ENCODE results near the gene AK8. TPM values are rescaled to one million over a fixed set of nuclear protein-coding genes. Genes with fewer than 3 reads are reported as not detected.
"Not testable (repeated sequence)": the region's sequence is repeated elsewhere in the genome, so short reads cannot be mapped to it uniquely, and the experiment has no call there.

Gene AK8
- total RNA-seq, 1 donor from 2014 or later = not detected

DNA sequence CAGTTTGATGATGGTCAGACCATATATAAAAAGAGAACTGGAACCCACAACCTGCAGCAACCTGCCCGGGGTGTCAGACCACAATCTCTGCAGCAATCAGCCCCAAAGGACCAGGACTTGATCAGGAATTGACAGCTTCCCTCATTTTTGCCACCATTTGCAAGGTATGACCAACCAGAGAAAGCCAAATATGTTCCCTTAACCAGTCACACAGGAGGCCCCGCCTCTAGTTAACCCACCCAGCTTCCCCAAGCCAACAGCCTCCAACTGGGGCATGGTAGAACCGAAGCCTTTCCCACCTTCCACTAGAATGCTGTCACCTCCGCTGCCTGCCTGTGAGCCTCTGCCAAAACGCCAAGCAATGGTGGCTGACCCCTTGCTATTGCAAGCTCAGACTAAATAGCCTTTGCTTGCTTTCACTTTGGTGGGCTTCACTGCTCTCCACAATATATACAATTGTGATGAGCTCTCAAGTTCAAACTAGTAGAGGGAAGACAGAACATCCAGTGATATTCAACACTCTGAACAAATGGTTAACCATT, 86.3 kb downstream of the AK8 start:
- DNase-seq (ENCODE audit: missing footprints) (no peak), ATAC-seq (no peak)
- intact Hi-C loops (cut with DNase I) = no loop called here

DNA sequence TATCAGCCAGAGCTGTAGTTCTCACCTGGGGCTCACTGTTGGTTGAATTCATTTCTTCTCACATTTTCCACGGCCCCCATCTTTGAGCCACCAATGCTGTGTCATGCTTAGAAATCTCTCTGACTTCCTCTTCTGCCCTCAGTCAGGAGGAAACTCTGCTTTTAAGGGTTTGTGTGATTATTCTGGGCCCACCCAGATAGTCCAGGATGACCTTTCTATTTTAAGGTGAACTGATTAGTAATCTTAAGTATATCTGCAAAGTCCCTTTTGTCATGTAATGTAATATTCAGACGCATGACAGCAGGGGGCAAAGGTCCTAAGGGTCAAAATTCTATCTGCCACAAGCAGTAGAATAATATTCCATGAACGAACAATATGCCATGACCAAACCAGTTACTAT, 88.4 kb downstream of the AK8 start:
- no peak for ATAC-seq
- intact Hi-C loops (cut with DNase I) = no loop called here
- no peak for DNase-seq (ENCODE audit: missing footprints)

DNA sequence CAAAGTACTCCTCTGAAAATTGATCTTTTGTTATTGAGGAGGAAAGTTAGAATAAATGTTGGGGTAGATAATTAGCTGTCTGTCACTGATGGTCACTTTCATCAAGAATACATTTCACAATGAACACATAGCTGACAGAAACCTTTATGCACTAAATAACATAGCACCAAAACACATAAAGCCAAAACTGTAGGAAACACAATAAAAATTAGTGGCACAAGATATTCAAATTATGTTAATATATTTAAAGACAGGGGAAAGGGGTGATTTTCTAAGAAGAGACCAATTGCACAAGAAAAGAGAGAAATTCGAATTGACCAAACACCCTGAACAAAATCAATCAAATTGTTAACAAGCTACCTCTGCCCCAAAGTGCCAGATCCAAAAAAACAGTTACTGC, 89.7 kb downstream of the AK8 start:
- intact Hi-C loops (cut with DNase I) = no loop called here
- no peak for ATAC-seq
- no peak for DNase-seq (ENCODE audit: missing footprints)

DNA sequence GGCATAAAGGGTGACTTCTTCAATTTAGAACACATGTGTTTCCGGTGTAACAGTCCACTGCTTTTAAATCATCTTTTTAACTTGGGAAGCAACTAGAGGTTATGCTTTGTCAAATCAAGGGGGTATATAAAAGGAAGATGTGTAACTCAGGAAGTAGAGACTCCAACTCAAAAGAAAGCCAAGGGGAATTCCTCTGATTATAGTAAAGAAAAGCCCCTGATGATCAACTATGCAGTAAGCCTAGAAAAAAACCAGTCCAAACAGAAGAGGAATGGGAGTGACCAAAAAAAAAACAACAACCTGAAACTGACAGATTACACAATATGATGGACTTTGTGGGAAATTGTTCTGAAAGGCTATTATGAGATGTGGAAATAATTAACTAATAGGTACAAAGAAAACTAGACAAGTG, 90.3 kb downstream of the AK8 start:
- no peak for ATAC-seq
- intact Hi-C loops (cut with DNase I) = no loop called here
- no peak for DNase-seq (ENCODE audit: missing footprints)

DNA sequence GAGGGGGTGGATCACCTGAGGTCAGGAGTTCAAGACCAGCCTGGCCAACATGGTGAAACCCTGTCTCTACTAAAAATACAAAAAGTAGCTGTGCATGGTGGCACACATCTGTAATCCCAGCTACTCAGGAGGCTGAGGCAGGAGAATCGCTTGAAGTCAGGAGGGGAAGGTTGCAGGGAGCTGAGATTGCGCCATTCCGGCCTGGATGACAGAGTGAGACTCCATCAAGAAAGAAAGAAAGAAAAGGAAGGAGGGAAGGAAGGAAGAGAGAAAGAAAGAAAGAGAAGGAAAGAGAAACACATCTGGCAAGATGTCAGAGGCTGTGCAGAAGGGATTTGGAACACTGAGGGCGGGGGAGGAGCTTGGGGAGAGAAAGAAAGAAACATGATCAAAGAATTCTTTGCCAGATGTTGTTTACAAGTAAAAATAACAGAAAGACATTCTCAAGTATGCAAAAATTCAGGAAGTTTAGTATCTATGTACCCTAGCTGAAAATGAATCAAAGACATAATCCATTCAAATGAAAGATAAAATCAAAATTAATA, 93.7 kb downstream of the AK8 start:
- DNase-seq (ENCODE audit: missing footprints) = no peak
- no peak for ATAC-seq
- intact Hi-C loops (cut with DNase I) = no loop called here

DNA sequence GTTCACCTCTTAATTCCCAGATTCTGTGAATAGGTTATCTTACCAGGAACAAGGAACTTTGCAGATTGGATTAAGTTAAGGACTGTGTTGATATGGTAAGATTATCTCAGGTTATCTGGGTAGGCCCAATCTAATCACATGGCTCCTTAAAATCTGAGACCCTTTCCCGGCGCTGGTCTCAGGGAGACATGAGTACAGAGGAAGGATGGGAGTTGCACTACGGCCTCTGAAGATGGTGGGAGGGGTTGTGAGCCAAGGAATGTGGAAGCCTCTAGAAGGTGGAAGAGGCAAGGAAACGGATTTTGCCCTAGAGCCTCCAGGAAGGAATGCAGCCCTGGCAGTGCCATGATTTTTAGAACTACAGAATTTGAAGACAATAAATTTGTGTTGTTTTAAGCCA, 95.1 kb downstream of the AK8 start:
- intact Hi-C loops (cut with DNase I) = no loop called here
- no peak for DNase-seq (ENCODE audit: missing footprints)
- ATAC-seq = no peak

- no peak for DNase-seq (ENCODE audit: missing footprints)
Observed at GRCh38 chr9:132782037-132782436, 96.0 kb downstream of the AK8 start.

DNA sequence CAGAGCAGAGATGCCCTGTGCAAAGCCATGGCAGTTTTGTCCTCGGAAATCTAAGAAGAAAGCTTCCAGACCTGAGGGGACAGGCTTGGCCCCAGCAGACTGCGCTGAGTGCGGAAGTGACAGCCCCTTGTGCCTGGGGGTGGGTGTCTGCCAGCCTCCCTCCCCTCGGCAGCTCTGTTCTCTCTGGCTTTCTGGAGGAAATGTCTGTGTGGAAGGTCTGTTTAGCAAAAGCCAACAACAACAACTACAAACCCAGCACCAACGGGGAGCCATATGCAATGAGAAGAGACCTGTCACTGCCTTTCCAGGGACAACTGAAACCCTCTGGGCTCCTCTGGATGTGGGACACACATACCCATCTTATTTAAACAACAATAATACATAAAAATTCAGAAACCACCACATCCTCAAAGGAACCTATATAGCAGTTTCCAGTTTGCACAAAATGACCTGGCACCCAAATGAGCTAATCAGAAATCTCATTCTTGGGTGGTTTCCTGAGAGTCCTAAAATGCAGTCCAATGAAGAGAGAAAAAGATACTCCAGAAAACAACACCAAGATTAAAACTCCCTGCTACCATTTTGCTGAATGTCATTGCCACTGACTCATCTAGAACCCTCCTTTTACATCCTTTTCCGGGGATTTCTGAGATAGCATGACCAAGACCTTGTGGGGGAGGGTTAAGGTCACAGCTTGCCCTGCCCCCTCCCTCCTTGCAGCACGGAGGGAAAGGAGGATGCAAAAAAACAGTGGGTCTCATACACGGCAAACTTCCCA, 97.7 kb downstream of the AK8 start:
- no peak for ATAC-seq
- intact Hi-C loops (cut with DNase I) = no loop called here
- DNase-seq (ENCODE audit: missing footprints) = no peak

More at GRCh38 chr9:132782037-132782436, 96.0 kb downstream of the AK8 start:
- no peak for ATAC-seq
- intact Hi-C loops (cut with DNase I) = no loop called here

GRCh38 chr9:132776891-132777290, 101.2 kb downstream of the AK8 start:
- DNase-seq (ENCODE audit: missing footprints) (no peak), ATAC-seq (no peak)
- intact Hi-C loops (cut with DNase I) = no loop called here

GRCh38 chr9:132776268-132776667, 101.8 kb downstream of the AK8 start:
- intact Hi-C loops (cut with DNase I) = no loop called here
- ATAC-seq = no peak
- DNase-seq (ENCODE audit: missing footprints) = no peak

DNA sequence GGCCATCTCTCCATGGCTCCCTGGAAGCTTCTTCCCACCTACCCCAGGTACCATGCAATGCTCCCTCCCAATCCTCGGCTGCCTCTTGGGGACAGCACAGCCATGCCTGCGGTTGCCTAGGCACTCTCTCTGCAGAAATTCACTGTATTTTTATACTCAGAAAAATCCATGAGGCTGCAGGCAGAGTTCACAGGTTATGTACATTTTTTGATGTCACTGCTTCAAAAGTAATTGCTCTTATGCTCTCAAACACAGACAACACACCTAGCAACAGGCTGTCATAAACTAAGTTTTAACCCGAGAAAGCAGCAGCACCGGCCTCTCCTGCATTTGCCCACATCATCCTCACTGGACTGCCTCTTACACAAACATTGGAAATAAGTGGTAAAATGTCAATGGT, 102.4 kb downstream of the AK8 start:
- intact Hi-C loops (cut with DNase I) = no loop called here
- ATAC-seq = no peak
- DNase-seq (ENCODE audit: missing footprints) = no peak

- DNase-seq (ENCODE audit: missing footprints) = no peak
- intact Hi-C loops (cut with DNase I) = no loop called here
- no peak for ATAC-seq
Observed at GRCh38 chr9:132774886-132775285, 103.2 kb downstream of the AK8 start.

DNA sequence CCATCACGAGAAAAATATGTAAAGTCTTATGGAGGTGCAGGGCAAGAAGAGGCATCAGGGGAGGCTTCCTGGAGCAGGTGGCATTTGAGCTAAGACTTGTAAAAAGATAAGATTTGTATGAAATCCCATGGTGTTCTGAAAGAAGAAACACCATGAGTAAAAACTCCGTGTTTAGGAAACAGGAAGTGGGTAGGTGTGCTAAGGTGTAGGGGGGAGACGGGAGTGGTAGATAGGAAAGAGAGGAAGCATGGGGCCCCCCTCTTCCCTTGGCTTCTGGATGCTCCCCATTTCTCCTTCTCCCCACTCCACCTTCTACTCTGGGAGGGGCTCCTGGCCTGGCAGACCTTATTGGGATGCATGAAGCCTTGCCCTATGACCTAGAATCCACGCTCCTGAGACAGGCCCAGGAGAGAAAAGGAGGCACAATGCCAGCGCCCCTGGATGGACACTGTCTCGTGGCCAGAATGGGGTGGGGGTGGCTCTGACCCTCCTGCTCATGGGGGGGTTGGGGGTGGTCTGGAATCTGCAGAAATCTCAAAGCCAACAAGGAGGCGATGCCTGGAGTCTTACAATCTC, 104.2 kb downstream of the AK8 start:
- no peak for ATAC-seq
- intact Hi-C loops (cut with DNase I) = no loop called here

DNA sequence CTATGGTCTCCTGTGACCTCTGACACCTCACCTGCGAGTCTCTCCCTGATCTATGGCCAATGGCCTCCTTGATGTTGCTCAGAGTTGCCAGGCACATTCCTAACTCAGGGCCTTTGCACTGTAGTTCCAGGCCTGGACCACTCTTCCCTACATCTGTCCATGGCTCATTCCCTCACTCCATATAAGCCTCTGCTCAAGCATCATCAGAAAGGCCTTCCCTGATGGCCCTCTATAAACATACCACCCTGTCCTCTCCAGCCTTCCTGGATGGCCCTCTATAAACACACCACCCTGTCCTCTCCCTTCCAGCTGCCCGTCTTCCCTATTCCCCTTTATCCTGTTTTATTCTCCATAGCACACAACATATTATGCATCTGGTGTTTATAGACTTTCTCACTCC, 105.0 kb downstream of the AK8 start:
- intact Hi-C loops (cut with DNase I) = no loop called here
- ATAC-seq = no peak

More for the DNA sequence above, 104.2 kb downstream of the AK8 start:
- DNase-seq (ENCODE audit: missing footprints) = no peak

GRCh38 chr9:132771752-132772151, 106.3 kb downstream of the AK8 start:
- intact Hi-C loops (cut with DNase I); ATAC-seq; DNase-seq (ENCODE audit: missing footprints): not testable (repeated sequence)

More for the DNA sequence above, 105.0 kb downstream of the AK8 start:
- no peak for DNase-seq (ENCODE audit: missing footprints)

DNA sequence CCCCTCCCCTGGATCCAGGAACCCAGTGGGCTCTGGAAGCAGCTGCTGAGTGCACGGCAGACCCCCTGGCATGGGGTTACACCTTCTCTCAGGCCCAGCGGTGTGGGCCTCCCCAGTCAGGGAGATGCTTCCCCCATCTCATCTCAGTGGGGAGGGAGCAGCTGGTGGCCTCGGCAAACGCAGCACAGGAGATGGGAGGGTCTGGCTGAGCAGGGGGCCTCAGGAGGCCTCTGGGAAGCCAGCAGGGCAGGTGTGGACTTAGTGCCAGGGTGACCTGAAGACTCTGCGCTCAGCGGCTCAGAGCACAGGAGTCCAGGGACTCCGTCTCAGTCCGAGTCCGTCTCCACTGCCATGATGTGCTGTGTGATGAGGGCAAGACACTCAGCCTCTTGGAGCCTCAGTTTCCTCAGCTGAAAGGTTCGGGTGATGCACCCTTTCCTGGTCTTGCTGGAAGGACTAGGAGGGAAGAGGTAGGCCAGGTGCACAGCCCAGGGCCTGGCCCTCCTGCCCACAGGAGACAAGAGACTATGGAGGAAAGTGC, 107.2 kb downstream of the AK8 start:
- no peak for DNase-seq (ENCODE audit: missing footprints)
- no peak for ATAC-seq
- intact Hi-C loops (cut with DNase I) = no loop called here

DNA sequence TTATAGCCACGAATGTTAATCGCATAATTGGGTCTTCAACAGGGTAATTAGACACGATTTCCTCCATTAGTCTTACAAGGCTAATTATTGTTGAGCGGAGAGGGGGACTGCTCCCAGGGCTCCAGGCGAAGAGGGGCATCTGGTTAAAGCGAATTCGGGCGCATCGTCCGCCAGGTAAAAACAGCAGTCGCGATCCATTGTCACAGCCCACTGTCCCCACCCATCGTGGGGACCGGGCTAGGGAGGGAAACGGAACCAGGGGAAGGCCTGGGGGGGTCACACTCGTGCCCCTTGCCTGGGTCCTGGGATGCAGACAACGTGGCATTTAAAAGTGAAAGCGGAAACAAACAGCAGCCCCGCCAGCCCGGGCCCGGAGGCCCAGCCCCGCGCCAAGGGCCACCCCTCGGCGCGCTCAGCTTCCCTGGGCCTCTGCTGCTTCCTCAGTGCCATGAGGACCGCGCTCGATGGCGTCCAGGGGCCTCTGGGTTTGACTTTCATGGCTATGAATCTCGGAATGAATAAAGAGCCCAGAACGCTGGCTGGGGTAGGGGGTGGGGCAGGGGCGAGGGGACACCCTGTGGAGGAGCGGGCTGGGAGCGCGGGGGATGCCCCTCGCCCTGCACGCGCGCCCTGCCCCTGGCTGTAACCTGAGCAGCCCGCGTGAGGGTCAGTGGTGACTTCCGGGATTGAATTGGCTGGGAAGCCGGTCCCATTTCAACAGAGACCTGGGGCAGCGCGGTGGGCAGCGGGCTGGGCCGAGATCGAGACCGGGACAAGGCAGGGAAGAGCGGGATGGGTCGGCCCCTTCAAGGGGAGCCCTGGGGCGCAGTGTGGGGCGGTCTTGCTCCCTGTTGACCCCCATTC, 107.9 kb downstream of the AK8 start:
- intact Hi-C loops (cut with DNase I) = no loop called here
- ATAC-seq (peak; percentile 90), DNase-seq (ENCODE audit: missing footprints) (peak; percentile 86)

DNA sequence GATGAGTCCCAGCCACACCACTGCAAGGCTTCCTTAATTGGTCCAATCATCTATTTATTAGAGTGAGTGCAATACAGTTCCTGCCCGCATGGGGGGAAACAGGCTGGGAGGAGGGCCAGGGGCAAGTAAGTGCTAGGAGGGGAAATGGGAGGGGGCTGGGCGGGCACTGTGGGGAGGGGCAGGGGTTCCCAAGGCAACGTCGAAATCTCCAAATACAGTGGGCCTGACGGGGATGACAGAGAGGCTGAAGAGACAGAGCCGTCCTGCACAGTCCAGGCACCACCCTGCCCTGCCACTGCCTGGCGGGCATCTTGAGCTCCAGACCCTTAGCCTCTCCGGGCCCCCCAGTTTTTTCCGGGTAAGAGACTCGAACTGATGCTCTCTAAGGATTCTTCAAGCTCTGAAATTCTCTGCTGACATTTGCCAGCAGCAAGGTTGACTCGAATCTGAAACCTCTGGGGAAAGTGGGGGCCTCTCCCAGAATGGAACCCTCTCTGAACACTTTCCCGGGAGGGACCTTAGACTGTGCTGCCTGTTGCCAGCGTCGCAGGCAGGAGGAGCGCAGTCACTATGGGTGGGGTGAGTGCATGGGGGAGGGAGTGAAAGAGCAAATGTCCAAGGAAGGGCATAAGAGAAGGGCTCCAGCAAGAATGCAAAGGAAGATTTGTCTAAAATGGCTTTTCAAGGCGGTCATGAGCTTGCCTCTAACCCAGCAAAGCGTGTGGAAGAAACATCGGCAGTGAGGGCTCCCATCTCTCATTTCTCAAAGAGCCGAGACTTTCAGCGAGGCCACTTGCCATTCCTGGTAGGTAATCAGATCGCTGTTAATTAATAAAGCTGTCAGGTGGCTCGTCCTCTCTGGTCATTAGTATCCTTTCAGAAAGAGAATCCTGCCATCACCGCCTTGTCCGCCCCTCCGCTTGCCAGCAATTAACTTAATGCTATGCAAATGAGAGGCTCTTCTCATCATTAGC, 108.9 kb downstream of the AK8 start:
- ATAC-seq (peak; percentile 84), DNase-seq (ENCODE audit: missing footprints) (no peak)
- intact Hi-C loops (cut with DNase I) = no loop called here

All from Right ventricle myocardium inferior (tissue), 1 donor.